Measurements from ENCODE around the gene PAGR1.

- no peak for TF ChIP-seq POLR2A (IDR thresholded peaks at IDR 0.05; ENCODE audit: low read length)
- no peak for TF ChIP-seq GATA1 (IDR thresholded peaks at IDR 0.05; ENCODE audit: low read depth, low read length)
Measured at GRCh38 chr16:29812754-29813643, 3.0 kb upstream of the PAGR1 start.

Data from erythroblast (primary cell).